Measurements from ENCODE around the gene SERPINB3. TPM values are rescaled to one million over a fixed set of nuclear protein-coding genes. Genes with fewer than 3 reads are reported as not detected.

The SERPINB3 gene
- total and polyA plus RNA-seq, 10 donors = 0.05 to 0.09 TPM; not detected in 8

DNA sequence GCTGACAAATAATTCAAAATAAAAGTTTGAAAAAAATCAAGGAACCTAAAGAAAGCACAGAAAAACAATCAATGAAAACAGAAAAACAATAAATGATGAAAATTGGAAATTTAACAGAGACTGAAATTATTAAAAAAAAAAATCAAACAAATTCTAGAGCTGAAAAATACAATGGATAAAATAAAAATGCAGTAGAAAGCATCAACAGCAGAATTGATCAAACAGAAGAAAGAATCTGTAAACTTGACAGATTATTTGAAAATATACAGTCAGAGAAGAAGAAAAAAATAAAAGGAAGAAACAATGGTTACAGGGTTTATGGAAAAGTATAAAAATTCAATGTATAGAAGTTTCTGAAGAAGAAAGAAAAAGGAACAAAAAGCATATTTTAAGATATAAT is 33.9 kb downstream of the SERPINB3 start:
- no peaks in the 10 kb centered on the region for H3K27me3 ChIP-seq (replicated peaks in 1 of 7)
- intact Hi-C loops (cut with DNase I; ENCODE audit: low total_unique reads) = no loop called here
- H3K9me3 ChIP-seq = peaks cover 0 to 91% (median 62%) of the 10 kb centered on the region in 8 donors
- no peak overlapping the region for H3K27ac ChIP-seq
- H3K4me1 ChIP-seq = no peaks in the 10 kb centered on the region
- no peak for DNase-seq
- TF ChIP-seq POLR2AphosphoS5 (IDR thresholded peaks at IDR 0.05) (no peak), POLR2A (IDR thresholded peaks at IDR 0.05) (no peak)
- TF ChIP-seq, protein P1, sequence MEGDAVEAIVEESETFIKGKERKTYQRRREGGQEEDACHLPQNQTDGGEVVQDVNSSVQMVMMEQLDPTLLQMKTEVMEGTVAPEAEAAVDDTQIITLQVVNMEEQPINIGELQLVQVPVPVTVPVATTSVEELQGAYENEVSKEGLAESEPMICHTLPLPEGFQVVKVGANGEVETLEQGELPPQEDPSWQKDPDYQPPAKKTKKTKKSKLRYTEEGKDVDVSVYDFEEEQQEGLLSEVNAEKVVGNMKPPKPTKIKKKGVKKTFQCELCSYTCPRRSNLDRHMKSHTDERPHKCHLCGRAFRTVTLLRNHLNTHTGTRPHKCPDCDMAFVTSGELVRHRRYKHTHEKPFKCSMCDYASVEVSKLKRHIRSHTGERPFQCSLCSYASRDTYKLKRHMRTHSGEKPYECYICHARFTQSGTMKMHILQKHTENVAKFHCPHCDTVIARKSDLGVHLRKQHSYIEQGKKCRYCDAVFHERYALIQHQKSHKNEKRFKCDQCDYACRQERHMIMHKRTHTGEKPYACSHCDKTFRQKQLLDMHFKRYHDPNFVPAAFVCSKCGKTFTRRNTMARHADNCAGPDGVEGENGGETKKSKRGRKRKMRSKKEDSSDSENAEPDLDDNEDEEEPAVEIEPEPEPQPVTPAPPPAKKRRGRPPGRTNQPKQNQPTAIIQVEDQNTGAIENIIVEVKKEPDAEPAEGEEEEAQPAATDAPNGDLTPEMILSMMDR (IDR thresholded peaks at IDR 0.05 in 8 of 11, conservative IDR thresholded peaks at IDR 0.05 in 3 of 11) = no peak
- H3K36me3 ChIP-seq = no peaks in the 10 kb centered on the region
- no peak overlapping the region for H3K4me3 ChIP-seq

GRCh38 chr18:63626431-63626830 is 35.3 kb downstream of the SERPINB3 start:
- H3K9me3 ChIP-seq = peaks cover 0 to 81% (median 56%) of the 10 kb centered on the region in 8 donors
- no peaks in the 10 kb centered on the region for H3K27me3 ChIP-seq (replicated peaks in 1 of 7)
- H3K4me3 ChIP-seq = no peak overlapping the region
- TF ChIP-seq POLR2AphosphoS5 (IDR thresholded peaks at IDR 0.05) = no peak
- TF ChIP-seq POLR2A (IDR thresholded peaks at IDR 0.05) = no peak
- TF ChIP-seq, protein P1 (IDR thresholded peaks at IDR 0.05 in 8 of 11, conservative IDR thresholded peaks at IDR 0.05 in 3 of 11) = no peak
- no peak for DNase-seq
- no peaks in the 10 kb centered on the region for H3K4me1 ChIP-seq
- WGBS, 5 donors = 69 to 83% (median 79%) methylated on average over 4 of the region's 4 CpGs
- H3K36me3 ChIP-seq = no peaks in the 10 kb centered on the region
- intact Hi-C loops (cut with DNase I; ENCODE audit: low total_unique reads) = no loop called here
- no peak overlapping the region for H3K27ac ChIP-seq

GRCh38 chr18:63624863-63625262 is 36.8 kb downstream of the SERPINB3 start:
- H3K4me3 ChIP-seq = no peak overlapping the region
- no peaks in the 10 kb centered on the region for H3K27me3 ChIP-seq (replicated peaks in 1 of 7)
- no peak for DNase-seq
- intact Hi-C loops (cut with DNase I; ENCODE audit: low total_unique reads) = no loop called here
- WGBS, 5 donors = 83 to 91% (median 86%) methylated on average over 3 of the region's 3 CpGs
- no peak overlapping the region for H3K27ac ChIP-seq
- H3K9me3 ChIP-seq = peaks cover 0 to 79% (median 51%) of the 10 kb centered on the region in 8 donors
- no peaks in the 10 kb centered on the region for H3K4me1 ChIP-seq
- H3K36me3 ChIP-seq = no peaks in the 10 kb centered on the region
- TF ChIP-seq POLR2A (IDR thresholded peaks at IDR 0.05) (no peak), POLR2AphosphoS5 (IDR thresholded peaks at IDR 0.05) (no peak)
- TF ChIP-seq, protein P1 (IDR thresholded peaks at IDR 0.05 in 8 of 11, conservative IDR thresholded peaks at IDR 0.05 in 3 of 11) = no peak

DNA sequence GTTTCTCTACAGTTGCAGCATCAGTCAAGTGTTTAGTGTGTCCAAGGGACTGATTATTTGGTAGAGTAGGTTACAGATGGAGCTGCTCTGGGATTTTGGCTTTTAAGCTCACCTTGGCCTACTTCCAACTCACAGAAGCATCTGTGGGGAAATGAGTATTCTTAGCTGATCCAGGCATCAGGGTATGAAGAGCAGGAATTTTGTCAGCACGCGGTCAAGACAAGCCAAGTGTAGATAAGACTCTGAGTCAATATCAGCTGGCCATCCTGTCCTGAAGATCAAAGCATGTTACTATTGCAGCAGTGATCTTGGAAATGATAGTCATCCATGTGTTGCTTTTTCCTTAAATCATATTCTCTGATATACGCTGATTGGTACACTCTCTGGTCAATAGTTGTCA is 42.0 kb downstream of the SERPINB3 start:
- H3K27me3 ChIP-seq (replicated peaks in 1 of 7) = no peaks in the 10 kb centered on the region
- TF ChIP-seq POLR2A (IDR thresholded peaks at IDR 0.05) (no peak), POLR2AphosphoS5 (IDR thresholded peaks at IDR 0.05) (no peak)
- TF ChIP-seq, protein P1 (IDR thresholded peaks at IDR 0.05 in 8 of 11, conservative IDR thresholded peaks at IDR 0.05 in 3 of 11) = no peak
- H3K4me3 ChIP-seq = no peak overlapping the region
- peaks cover 0 to 43% (median 20%) of the 10 kb centered on the region in 8 donors for H3K9me3 ChIP-seq
- no peaks in the 10 kb centered on the region for H3K4me1 ChIP-seq
- H3K27ac ChIP-seq = no peak overlapping the region
- WGBS, 5 donors = 84 to 95% (median 94%) methylated on average over 3 of the region's 3 CpGs
- H3K36me3 ChIP-seq = no peaks in the 10 kb centered on the region
- intact Hi-C loops (cut with DNase I; ENCODE audit: low total_unique reads) = no loop called here
- no peak for DNase-seq
